H1 (cell line): ENCODE measurements around the gene RBSN. TPM values are rescaled to one million over a fixed set of nuclear protein-coding genes. Genes with fewer than 3 reads are reported as not detected.

Source experiments
- ATF2 ChIP-seq: IDR thresholded peaks from 2 replicates; pipeline ENCODE4 v1.6.1; 2012; ENCODE audit warnings: low read length, inconsistent platforms
- CHD7 ChIP-seq: fragments of 300-600 bp; sonication (generic); IDR thresholded peaks from 2 replicates; pipeline ENCODE4 v1.7.1; 2012; ENCODE audit warnings: low read length, moderate library complexity, mild to moderate bottlenecking, inconsistent platforms; ENCODE audit not compliant: insufficient replicate concordance
- MAFK ChIP-seq: IDR thresholded peaks from 2 replicates; pipeline ENCODE4 v1.6.1; 2012; ENCODE audit warnings: low read depth, mild to moderate bottlenecking, improper control_type of control experiment, low read length
- polyA plus RNA-seq, 7 experiments: library from polyadenylated mRNA; depleted of rRNA in 3 of 7; stranded (reverse) in 5 of 7; unstranded in 2 of 7; fragments of >200 nt in 5 of 7; fragments of 200-250 nt in 2 of 7; gene quantifications; 1 replicate in 5 of 7; 2 replicates in 1 of 7; 4 replicates in 1 of 7; pipeline versions ENCODE4 v1.2.1 to v1.2.3, GENCODE V29; 2011 to 2013; ENCODE audit warnings: missing spikeins in 2 of 7, mixed read lengths in 2 of 7
- total RNA-seq: library from RNA; stranded (reverse); fragmentation: NEBNext Ultra II Directional; extraction: Animal tissue kit (Norgen Biotek cat#: 25700); gene quantifications from 2 replicates; pipeline ENCODE4 v1.2.1, GENCODE V29; 2021

The RBSN gene
- total and polyA plus RNA-seq, 2 of the 8 experiments (the other 6 are each of a cell fraction or from before 2014, with no cell fraction given): 5.9 to 20.0 TPM

GRCh38 chr3:15065550-15066007, 33.4 kb downstream of the RBSN start (continued):
- no peak for TF ChIP-seq CHD7
- TF ChIP-seq MAFK: no peak
- TF ChIP-seq ATF2: 0 out of 2 replicates have a peak, but pooled peaks have one; percentile 3
